GM19023 (cell line): Measurements from ENCODE around the gene VWC2L.

ENCODE experiments used
- ATAC-seq: cut with Tn5 transposase; IDR thresholded peaks from one replicate; pipeline ENCODE4 v1.9.1; 2021; ENCODE audit warnings: mild to moderate bottlenecking, moderate library complexity; ENCODE audit not compliant: unreplicated experiment

Gene VWC2L

GRCh38 chr2:214579035-214579434 is 168.2 kb downstream of the VWC2L start:
- no peak for ATAC-seq

GRCh38 chr2:214587442-214587841 is 176.6 kb downstream of the VWC2L start:
- no peak for ATAC-seq

GRCh38 chr2:214591366-214591765 is 180.5 kb downstream of the VWC2L start:
- ATAC-seq = no peak

- ATAC-seq = no peak
Observed at GRCh38 chr2:214592011-214592410, 181.2 kb downstream of the VWC2L start.

GRCh38 chr2:214593727-214594126 is 182.9 kb downstream of the VWC2L start:
- ATAC-seq = no peak

- no peak for ATAC-seq
Observed at GRCh38 chr2:214601852-214602633, 191.2 kb downstream of the VWC2L start.

- no peak for ATAC-seq
Observed at GRCh38 chr2:214604861-214605260, 194.0 kb downstream of the VWC2L start.

- no peak for ATAC-seq
Observed at GRCh38 chr2:214607051-214607450, 196.2 kb downstream of the VWC2L start.

GRCh38 chr2:214611015-214611414 is 200.2 kb downstream of the VWC2L start:
- no peak for ATAC-seq

- ATAC-seq = no peak
Observed at GRCh38 chr2:214624166-214624760, 213.4 kb downstream of the VWC2L start.

GRCh38 chr2:214628091-214628490 is 217.2 kb downstream of the VWC2L start:
- ATAC-seq = no peak
